Uterus (tissue), 2 donors: ENCODE data around the gene TNFRSF21.

Experiments used
- CTCF ChIP-seq, 4 experiments: fragments of 200-600 bp in 2 of 4; fragments of 450-650 bp in 2 of 4; sonication (generic) in 2 of 4; IDR thresholded peaks; one replicate each; pipeline ENCODE4 v1.5.1; 2016 to 2019; ENCODE audit warnings: antibody characterized with exemption in 4 of 4, mild to moderate bottlenecking in 2 of 4, moderate library complexity in 1 of 4
- POLR2A ChIP-seq, 2 donors: fragments of 450-650 bp; IDR thresholded peaks; one replicate each; pipeline ENCODE4 v1.6.1; 2016; ENCODE audit warnings: antibody characterized with exemption in 2 of 2, mild to moderate bottlenecking in 1 of 2, moderate library complexity in 1 of 2

GRCh38 chr6:47336334-47336733, 26.6 kb upstream of the TNFRSF21 start:
- TF ChIP-seq CTCF (IDR thresholded peaks at IDR 0.05) (no peak), POLR2A (IDR thresholded peaks at IDR 0.05) (no peak)
